A549 (cell line): ENCODE measurements around the gene BHLHE23.

Experiments
- BCL3 ChIP-seq: fragments of >200 bp; sonication (Bioruptor Twin); formaldehyde crosslinking; IDR thresholded peaks from 3 replicates; pipeline ENCODE4 v1.6.1; 2016
- CTCF ChIP-seq: fragments of >200 bp; sonication (Bioruptor Twin); formaldehyde crosslinking; IDR thresholded peaks from 3 replicates; pipeline ENCODE4 v1.5.1; 2016
- EP300 ChIP-seq, 2 experiments: fragments of >200 bp; sonication (Bioruptor Twin); formaldehyde crosslinking; IDR thresholded peaks; 2 replicates in 1 of 2; 3 replicates in 1 of 2; pipeline ENCODE4 v1.6.1; 2016 to 2017
- KDM1A ChIP-seq: fragments of 200-600 bp; sonication (generic); IDR thresholded peaks from 2 replicates; pipeline ENCODE4 v1.6.1; 2016; ENCODE audit warnings: low read depth, mild to moderate bottlenecking
- POLR2A ChIP-seq: IDR thresholded peaks from 2 replicates; pipeline ENCODE4 v1.6.1; 2012; ENCODE audit warnings: mild to moderate bottlenecking, low read length
- TF ChIP-seq, protein P1 (sequence below): IDR thresholded peaks from 2 replicates; pipeline ENCODE4 v1.6.1; 2012

GRCh38 chr20:62994869-62995281 lies 11.9 kb downstream of the BHLHE23 start:
- TF ChIP-seq CTCF (no peak), POLR2A (no peak), EP300 (IDR thresholded peaks at IDR 0.05) (no peak), KDM1A (no peak), BCL3 (no peak)
- TF ChIP-seq, protein P1, sequence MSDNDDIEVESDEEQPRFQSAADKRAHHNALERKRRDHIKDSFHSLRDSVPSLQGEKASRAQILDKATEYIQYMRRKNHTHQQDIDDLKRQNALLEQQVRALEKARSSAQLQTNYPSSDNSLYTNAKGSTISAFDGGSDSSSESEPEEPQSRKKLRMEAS: no peak
